ENCODE results near the gene SELE.

DNA sequence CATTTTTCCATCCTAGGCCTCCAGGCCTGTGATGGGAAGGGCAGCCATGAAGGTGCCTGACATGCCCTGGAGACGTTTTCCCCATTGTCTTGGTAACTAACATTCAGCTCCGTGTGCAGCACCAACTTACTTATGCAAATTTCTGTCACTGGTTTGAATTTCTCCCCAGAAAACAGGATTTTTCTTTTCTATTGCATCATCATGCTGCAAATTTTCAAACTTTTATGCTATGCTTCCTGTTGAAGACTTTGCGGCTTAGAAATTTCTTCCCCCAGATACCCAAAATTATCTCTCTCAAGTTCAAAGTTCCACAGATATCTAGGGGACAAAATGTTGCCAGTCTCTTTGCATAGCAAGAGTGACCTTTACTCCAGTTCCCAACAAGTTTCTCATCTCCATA is 25.2 kb upstream of the SELE start:
- TF ChIP-seq CTCF (conservative IDR thresholded peaks at IDR 0.05; ENCODE audit: low read length), result no peak
- no peak for TF ChIP-seq EZH2phosphoT487 (IDR thresholded peaks at IDR 0.05; ENCODE audit: borderline replicate concordance)
